A673 (cell line): ENCODE measurements around the gene KRTAP4-8.
"Not testable (repeated sequence)": the region's sequence is repeated elsewhere in the genome, so short reads cannot be mapped to it uniquely, and the experiment has no call there.

Experiments used
- EZH2 ChIP-seq: fragments of 200-600 bp; sonication (generic); IDR thresholded peaks from 2 replicates; pipeline ENCODE4 v1.6.1; 2017; ENCODE audit warnings: borderline replicate concordance, low read depth, mild to moderate bottlenecking, mixed read lengths, antibody characterized with exemption, low read length; ENCODE audit not compliant: poor library complexity, severe bottlenecking
- TF ChIP-seq, protein P1 (sequence below): fragments of 300-800, 200-600 bp; sonication (generic); conservative IDR thresholded peaks from 2 replicates; pipeline ENCODE4 v1.5.1; 2017; ENCODE audit warnings: low read depth, mild to moderate bottlenecking, antibody characterized with exemption, low read length, moderate library complexity, mixed read lengths

DNA sequence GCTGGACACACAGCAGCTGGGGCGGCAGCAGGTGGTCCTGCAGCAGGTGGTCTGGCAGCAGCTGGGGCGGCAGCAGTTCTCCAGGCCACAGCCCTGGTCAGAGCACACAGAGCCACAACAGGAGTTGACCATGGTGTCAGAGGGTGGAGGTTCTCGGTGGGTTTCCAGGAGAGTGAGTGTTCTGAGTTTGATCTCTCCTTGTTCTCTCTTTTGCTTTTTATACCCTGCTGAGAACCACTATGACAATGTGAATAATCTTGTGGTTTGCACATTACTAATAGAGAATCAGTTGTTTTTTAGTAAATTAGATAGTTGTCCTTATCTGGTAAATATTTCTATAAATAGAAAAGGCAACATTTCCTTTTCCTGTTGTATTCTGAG, 26.0 kb upstream of the KRTAP4-8 start, which contains the start of gene KRTAP4-12:
- TF ChIP-seq EZH2, result not testable (repeated sequence)
- TF ChIP-seq, protein P1, sequence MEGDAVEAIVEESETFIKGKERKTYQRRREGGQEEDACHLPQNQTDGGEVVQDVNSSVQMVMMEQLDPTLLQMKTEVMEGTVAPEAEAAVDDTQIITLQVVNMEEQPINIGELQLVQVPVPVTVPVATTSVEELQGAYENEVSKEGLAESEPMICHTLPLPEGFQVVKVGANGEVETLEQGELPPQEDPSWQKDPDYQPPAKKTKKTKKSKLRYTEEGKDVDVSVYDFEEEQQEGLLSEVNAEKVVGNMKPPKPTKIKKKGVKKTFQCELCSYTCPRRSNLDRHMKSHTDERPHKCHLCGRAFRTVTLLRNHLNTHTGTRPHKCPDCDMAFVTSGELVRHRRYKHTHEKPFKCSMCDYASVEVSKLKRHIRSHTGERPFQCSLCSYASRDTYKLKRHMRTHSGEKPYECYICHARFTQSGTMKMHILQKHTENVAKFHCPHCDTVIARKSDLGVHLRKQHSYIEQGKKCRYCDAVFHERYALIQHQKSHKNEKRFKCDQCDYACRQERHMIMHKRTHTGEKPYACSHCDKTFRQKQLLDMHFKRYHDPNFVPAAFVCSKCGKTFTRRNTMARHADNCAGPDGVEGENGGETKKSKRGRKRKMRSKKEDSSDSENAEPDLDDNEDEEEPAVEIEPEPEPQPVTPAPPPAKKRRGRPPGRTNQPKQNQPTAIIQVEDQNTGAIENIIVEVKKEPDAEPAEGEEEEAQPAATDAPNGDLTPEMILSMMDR, result not testable (repeated sequence)
